ENCODE results near the gene PTPRR. TPM values are rescaled to one million over a fixed set of nuclear protein-coding genes. Genes with fewer than 3 reads are reported as not detected.

The PTPRR gene
- total RNA-seq, 1 experiment from 2014 or later, result 0.46 TPM

GRCh38 chr12:70590051-70590450 lies 330.5 kb downstream of the PTPRR start:
- ATAC-seq (peak; percentile 98), DNase-seq (ENCODE audit: low spot score) (peak; percentile 81)
- TF ChIP-seq ZNF232 (CRISPR knock-in tag; IDR thresholded peaks at IDR 0.05) (no peak), CTCF (IDR thresholded peaks at IDR 0.05) (peak; percentile 83), ZBTB21 (CRISPR knock-in tag; IDR thresholded peaks at IDR 0.05; ENCODE audit: borderline replicate concordance) (no peak)
- Mint-ChIP-seq H3K4me3 (no peak overlapping the region), H3K36me3 (peaks cover 29% of the 10 kb centered on the region), H3K27ac (peak overlapping the region; percentile 46; the same call in 1 of the 2 replicates), H3K9me3 (peaks cover 27% of the 10 kb centered on the region), H3K27me3 (ENCODE audit: low read depth) (no peaks in the 10 kb centered on the region; the same call in 1 of the 2 replicates), H3K4me1 (peaks cover 10% of the 10 kb centered on the region)
- POLR2A ChIA-PET, result interaction anchor here (0.7 kb wide), 1 partner anchor 16 kb away, joined by 3 read pairs; no protein-coding TSS in a partner anchor
- CTCF ChIA-PET, result interaction anchor here (0.6 to 1.9 kb wide), 10 partner anchors 8 to 131 kb away, joined by 3 to 12 read pairs (median 5); no protein-coding TSS in a partner anchor

Other genes with a start within 250 kb of the PTPRR start
- gene TSPAN8, start 237.3 kb upstream of the PTPRR start, total RNA-seq (2021), result 0.16 to 0.41 TPM (median 0.37 TPM) in 3 replicates

Measured in WTC11 (cell line).